Renal cortex interstitium (tissue), 11 donors: Measurements from ENCODE around the gene RAB21. TPM values are rescaled to one million over a fixed set of nuclear protein-coding genes. Genes with fewer than 3 reads are reported as not detected.
"Not testable (repeated sequence)": the region's sequence is repeated elsewhere in the genome, so short reads cannot be mapped to it uniquely, and the experiment has no call there.

Experiments used
- DNase-seq, 11 donors: peaks; one replicate each; pipeline ENCODE4 v3.0.0-alpha.2; 2013; ENCODE audit warnings: low read depth in 9 of 11, low spot score in 4 of 11; ENCODE audit errors: extremely low read depth in 1 of 11
- polyA plus RNA-seq, 3 donors: library from polyadenylated mRNA; unstranded; fragments of 120-200 nt; gene quantifications; one replicate each; pipeline ENCODE4 v1.2.1, GENCODE V29; 2013; ENCODE audit not compliant: insufficient read length in 3 of 3

Gene RAB21
- polyA plus RNA-seq, 3 donors = 57.8 to 74.1 (median 65.9) TPM

GRCh38 chr12:71742998-71743397 lies 11.7 kb upstream of the RAB21 start:
- DNase-seq = no peak

DNA sequence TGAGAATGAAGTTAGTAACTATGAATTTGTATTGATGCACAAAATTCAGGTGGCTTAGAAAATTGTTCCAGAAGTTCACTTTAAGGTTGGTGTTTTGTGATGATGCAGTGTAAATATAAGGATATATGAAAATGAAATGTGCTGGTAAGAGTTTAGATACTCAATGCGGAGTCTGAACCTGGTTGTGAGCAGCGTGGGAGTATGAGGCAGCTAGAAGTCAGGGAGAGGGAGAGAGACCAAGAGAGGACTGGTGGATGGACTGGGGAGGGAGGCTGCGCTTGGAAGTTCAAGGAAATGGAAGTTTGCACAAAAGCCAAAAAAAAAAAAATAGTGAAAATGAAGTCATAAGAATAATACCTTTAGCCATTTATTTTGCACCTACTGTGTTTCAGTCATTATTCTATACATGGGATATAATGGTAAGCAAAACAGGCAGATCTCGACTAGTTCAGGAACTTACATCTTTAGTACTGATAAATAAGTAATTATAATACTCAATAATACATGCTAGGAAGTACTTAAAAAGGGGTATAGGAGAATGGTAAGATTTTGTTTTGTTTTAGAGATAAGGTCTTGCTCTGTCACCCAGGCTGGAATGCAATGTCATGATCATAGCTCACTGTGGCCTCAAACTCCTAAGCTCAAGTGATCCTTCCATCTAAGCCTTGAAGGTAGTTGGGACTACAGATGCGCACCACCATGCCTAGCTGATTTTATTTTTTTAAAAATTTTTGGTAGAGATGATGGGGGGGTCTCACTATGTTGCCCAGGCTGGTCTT lies 10.0 kb upstream of the RAB21 start:
- DNase-seq = no peak

DNA sequence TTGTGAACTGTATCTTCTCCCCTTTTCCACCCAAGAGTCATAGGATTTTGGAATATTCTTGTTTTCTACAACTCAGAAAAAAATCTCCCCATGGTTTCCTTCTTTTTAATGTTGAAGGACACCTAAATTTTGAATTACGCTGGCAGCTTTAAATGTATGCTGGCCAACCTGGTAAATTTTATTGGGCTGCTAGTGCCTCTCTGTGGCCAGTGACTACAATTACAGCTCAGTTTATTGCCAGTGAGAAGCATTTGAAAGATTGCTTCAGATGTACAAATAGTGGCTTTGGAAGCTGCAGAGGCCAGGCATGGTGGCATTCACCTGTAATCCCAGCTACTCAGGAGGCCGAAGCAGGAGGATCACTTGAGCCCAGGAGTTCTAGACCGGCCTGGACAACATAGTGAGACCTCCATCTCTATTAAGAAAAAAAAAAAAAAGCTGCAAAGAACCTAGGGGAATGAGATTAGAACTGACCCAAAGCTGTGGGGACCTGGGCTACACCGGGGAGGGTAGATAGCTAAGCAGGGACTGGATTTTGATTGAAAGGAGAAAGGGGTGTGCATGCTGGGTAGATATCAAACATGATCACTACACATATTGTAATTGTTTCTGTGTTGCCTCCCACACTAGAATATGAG lies 7.6 kb upstream of the RAB21 start:
- peak in 10 of 11 donors; percentile 18 to 41 (median 28) for DNase-seq

DNA sequence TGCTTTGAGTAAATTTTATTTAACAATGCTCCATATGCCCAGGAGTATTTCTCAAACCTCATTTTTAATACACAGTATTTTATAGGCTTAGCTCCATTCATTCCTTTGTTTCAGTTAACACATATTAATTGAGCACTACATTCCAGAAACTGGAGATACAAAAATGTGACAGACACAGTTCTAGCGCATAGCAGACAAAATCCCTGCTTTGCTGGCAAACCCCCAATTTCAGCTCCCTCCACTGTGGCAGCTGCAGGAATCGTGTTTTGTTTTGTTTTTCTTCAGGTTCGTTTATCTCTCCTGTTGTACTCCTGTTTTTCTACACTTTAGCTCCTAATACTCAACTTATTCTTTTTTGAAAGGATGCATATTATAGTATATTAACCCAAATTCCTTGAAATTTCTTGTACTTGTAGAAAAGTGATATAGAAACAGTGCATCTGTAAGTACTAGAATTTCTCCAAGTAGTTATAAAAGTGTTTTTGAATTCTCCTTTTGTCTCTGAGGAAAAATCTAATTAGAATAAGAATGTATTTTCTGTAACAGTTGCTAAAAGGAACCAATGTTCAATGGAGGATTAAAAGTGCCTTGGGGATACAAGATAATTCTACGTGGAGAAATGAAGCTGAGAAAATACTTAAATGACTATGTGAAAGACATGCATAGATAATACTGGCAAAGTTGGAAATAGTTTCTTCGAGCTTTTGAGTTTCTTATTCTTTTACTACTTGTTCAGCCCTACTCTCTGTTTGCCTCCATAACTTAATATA lies 6.4 kb upstream of the RAB21 start:
- DNase-seq = no peak

- DNase-seq = no peak
These were observed 5.0 kb upstream of the RAB21 start for GRCh38 chr12:71749666-71750065.

DNA sequence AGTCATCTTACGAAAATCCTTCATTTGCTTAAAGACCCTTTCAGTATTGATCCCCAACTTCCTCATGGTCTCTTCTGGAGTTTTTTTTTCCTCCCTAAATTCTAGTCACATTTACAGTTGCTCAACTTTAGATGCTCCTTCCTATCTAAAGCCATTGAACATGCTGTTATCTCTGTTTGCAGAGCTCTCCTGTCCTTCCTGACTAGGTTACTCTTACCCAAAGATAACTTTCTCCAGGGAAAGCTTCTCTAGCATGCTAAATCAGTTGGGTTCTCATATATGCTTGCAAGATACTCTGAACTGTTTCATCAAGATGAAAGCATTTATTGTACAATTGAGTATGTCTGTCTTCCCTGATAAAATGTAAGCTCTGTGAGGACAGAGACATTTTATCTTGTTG lies 1.8 kb upstream of the RAB21 start:
- DNase-seq = no peak

GRCh38 chr12:71755146-71755892 lies 656 bp downstream of the RAB21 start:
- DNase-seq = peak; percentile 21 to 47 (median 32)

GRCh38 chr12:71756054-71756690 lies 1.5 kb downstream of the RAB21 start:
- DNase-seq = no peak

DNA sequence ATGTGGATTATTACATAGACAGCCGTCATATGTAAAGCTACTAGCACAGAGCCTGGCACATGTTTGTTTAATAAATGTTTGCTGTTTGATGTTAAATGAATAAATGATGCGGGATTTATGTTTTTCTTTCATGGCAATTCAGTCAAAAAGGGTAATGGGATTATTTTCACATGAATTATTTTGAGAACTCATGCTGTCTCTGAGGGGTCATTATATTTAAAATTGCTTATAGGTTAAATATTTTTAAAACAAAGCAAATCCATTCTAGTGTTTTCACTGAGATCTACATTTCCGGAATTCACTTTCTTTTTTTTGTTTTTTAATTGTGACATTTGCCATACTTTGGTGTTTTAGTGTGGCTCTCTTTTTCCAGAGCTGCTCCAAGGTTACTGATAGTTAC lies 5.3 kb downstream of the RAB21 start:
- DNase-seq = no peak

DNA sequence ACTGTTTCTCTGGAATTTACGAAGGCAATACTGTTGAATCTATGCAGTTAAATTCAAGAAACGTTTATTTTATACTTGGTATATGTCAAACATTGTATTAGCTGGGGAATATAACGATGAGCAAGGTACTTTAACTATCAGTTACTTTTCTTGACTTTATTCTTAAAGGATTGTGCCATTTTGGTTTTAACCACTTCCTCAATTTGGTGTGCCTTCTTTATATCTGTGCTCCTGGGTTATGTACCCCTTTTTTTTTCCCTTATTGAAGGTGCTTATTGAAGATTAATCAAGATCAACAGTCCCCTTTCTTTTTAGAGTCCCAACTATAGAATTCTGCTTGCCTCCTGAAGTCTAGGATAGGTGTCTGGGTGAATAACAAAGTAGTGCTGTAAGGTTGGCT lies 5.8 kb downstream of the RAB21 start:
- no peak for DNase-seq

- not testable (repeated sequence) for DNase-seq
These were observed 6.7 kb downstream of the RAB21 start for GRCh38 chr12:71761354-71761753.

- DNase-seq = no peak
These were observed 9.2 kb downstream of the RAB21 start for GRCh38 chr12:71763677-71764379.

DNA sequence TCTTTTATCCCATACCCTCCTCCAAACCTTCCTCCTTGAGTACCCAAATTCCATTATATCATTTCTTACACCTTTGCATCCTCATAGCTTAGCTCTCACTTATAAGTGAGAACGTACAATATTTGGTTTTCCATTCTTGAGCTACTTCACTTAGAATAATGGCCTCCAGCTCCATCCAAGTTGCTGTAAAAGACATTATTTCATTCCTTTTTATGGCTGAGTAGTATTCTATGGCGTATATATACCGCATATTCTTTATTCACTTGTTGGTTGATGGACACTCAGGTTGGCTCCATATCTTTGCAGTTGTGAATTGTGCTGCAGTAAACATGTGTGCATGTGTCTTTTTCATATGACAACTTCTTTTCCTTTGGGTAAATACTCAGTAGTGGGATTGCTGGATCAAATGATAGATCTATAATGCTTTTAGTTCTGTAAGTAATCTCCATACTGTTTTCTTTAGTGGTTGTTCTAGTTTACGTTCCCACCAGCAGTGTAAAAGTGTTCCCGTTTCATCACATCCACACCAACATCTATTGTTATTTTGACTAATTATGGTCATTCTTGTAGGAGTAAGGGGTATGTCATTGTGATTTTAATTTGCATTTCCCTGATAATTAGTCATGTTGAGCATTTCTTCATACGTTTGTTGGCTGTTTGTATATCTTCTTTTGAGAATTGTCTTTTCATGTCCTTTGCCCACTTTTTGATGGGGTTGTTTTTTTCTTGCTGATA lies 10.1 kb downstream of the RAB21 start:
- no peak for DNase-seq

- no peak for DNase-seq
These were observed 11.5 kb downstream of the RAB21 start for GRCh38 chr12:71766202-71766601.

GRCh38 chr12:71767183-71767582 lies 12.5 kb downstream of the RAB21 start:
- no peak for DNase-seq

GRCh38 chr12:71768900-71769299 lies 14.2 kb downstream of the RAB21 start:
- no peak for DNase-seq

- peak in 1 of 11 donors; percentile 20 for DNase-seq
These were observed 16.4 kb downstream of the RAB21 start for GRCh38 chr12:71771069-71771468.

DNA sequence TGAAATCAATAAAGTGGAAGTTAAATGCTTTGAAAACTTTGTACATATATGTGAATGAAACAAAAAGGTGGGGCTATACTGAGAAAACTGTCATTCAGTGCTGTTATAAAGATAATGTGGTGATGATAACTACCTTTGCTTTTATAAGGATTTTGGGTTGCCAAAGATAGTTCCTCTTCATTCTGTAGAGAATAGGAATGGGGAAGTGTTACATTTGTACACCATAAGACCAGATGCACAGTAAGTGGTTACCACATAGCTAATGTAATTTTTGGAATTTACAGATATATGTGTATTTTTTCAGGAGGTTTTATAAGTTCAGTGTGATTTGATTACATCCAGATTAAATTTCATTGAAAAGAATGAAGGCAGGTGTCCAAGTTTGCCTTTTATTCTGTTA lies 18.1 kb downstream of the RAB21 start:
- DNase-seq = no peak
